ENCODE measurements around the gene BABAM2.
A peak's percentile ranks its signal among the peaks of the same experiment; 100 is the strongest.

BABAM2 gene

GRCh38 chr2:28269019-28269784 is 378.7 kb downstream of the BABAM2 start:
- DNase-seq: no peak

- DNase-seq: no peak
These were observed 380.1 kb downstream of the BABAM2 start for GRCh38 chr2:28270456-28271152.

- DNase-seq: no peak
These were observed 380.8 kb downstream of the BABAM2 start for GRCh38 chr2:28271231-28271918.

GRCh38 chr2:28271919-28272250 is 381.4 kb downstream of the BABAM2 start:
- DNase-seq: no peak

- DNase-seq: peak; percentile 15
These were observed 383.2 kb downstream of the BABAM2 start for GRCh38 chr2:28273751-28274150.

- DNase-seq: no peak
These were observed 384.6 kb downstream of the BABAM2 start for GRCh38 chr2:28274911-28275685.

GRCh38 chr2:28276076-28276618 is 385.6 kb downstream of the BABAM2 start:
- DNase-seq: no peak

GRCh38 chr2:28276807-28277206 is 386.3 kb downstream of the BABAM2 start:
- DNase-seq: no peak

- no peak for DNase-seq
These were observed 386.9 kb downstream of the BABAM2 start for GRCh38 chr2:28277466-28277865.

- DNase-seq: no peak
These were observed 388.8 kb downstream of the BABAM2 start for GRCh38 chr2:28279371-28279770.

- DNase-seq: no peak
These were observed 390.1 kb downstream of the BABAM2 start for GRCh38 chr2:28280619-28281018.

- no peak for DNase-seq
These were observed 391.2 kb downstream of the BABAM2 start for GRCh38 chr2:28281739-28282138.

GRCh38 chr2:28282248-28282647 is 391.7 kb downstream of the BABAM2 start:
- DNase-seq: no peak

- DNase-seq: no peak
These were observed 392.5 kb downstream of the BABAM2 start for GRCh38 chr2:28282861-28283646.

- DNase-seq: no peak
These were observed 393.3 kb downstream of the BABAM2 start for GRCh38 chr2:28283861-28284260.

GRCh38 chr2:28286678-28287077 is 396.1 kb downstream of the BABAM2 start:
- no peak for DNase-seq

GRCh38 chr2:28287256-28287915 is 396.9 kb downstream of the BABAM2 start:
- no peak for DNase-seq

- no peak for DNase-seq
These were observed 398.1 kb downstream of the BABAM2 start for GRCh38 chr2:28288620-28289019.

GRCh38 chr2:28291811-28292440 is 401.4 kb downstream of the BABAM2 start:
- no peak for DNase-seq

GRCh38 chr2:28292491-28292890 is 402.0 kb downstream of the BABAM2 start:
- DNase-seq: no peak

GRCh38 chr2:28293416-28293815 is 402.9 kb downstream of the BABAM2 start:
- DNase-seq: no peak
